GM23248 (cell line): ENCODE measurements around the gene PKD1. TPM values are rescaled to one million over a fixed set of nuclear protein-coding genes. Genes with fewer than 3 reads are reported as not detected.

Source experiments
- DNase-seq: peaks from one replicate; pipeline ENCODE4 v3.0.0-alpha.2; 2015
- H2AFZ ChIP-seq: fragments of 200-600 bp; sonication (generic); 2 replicates; pipeline ENCODE4 v1.6.1; 2016; ENCODE audit warnings: antibody characterized with exemption
- H3F3A ChIP-seq: fragments of 200-600 bp; sonication (generic); 2 replicates; pipeline ENCODE4 v1.6.1; 2016; ENCODE audit warnings: mild to moderate bottlenecking, antibody characterized with exemption, mixed run types; ENCODE audit not compliant: insufficient read depth
- H3K27ac ChIP-seq: fragments of 200-600 bp; sonication (generic); 2 replicates; pipeline ENCODE4 v1.5.1; 2016; ENCODE audit warnings: mild to moderate bottlenecking
- H3K27me3 ChIP-seq: fragments of 200-600 bp; sonication (generic); replicated peaks from 2 replicates; pipeline ENCODE4 v1.6.1; 2016; ENCODE audit warnings: mild to moderate bottlenecking; ENCODE audit not compliant: insufficient read depth
- H3K36me3 ChIP-seq: fragments of 200-600 bp; sonication (generic); 2 replicates; pipeline ENCODE4 v1.6.1; 2016; ENCODE audit warnings: low read depth, mild to moderate bottlenecking
- H3K4me1 ChIP-seq: fragments of 200-600 bp; sonication (generic); 2 replicates; pipeline ENCODE4 v1.6.1; 2016; ENCODE audit warnings: mild to moderate bottlenecking; ENCODE audit not compliant: insufficient read depth
- H3K4me2 ChIP-seq: fragments of 200-600 bp; sonication (generic); one replicate; pipeline ENCODE4 v1.6.1; 2016; ENCODE audit warnings: mild to moderate bottlenecking; ENCODE audit not compliant: unreplicated experiment
- H3K4me3 ChIP-seq: fragments of 200-600 bp; sonication (generic); 2 replicates; pipeline ENCODE4 v1.5.1; 2016; ENCODE audit warnings: mild to moderate bottlenecking
- H3K79me2 ChIP-seq: fragments of 200-600 bp; sonication (generic); 2 replicates; pipeline ENCODE4 v1.6.1; 2016; ENCODE audit warnings: mild to moderate bottlenecking; ENCODE audit not compliant: insufficient read depth
- H3K9ac ChIP-seq: fragments of 200-600 bp; sonication (generic); 2 replicates; pipeline ENCODE4 v1.6.1; 2016; ENCODE audit warnings: mild to moderate bottlenecking
- H3K9me2 ChIP-seq: fragments of 200-600 bp; sonication (generic); 2 replicates; pipeline ENCODE4 v1.6.1; 2016; ENCODE audit warnings: mixed run types, mild to moderate bottlenecking, moderate library complexity; ENCODE audit not compliant: insufficient read depth
- H3K9me3 ChIP-seq: fragments of 200-600 bp; sonication (generic); one replicate; pipeline ENCODE4 v1.6.1; 2017; ENCODE audit warnings: low read depth
- H4K20me1 ChIP-seq: fragments of 200-600 bp; sonication (generic); 2 replicates; pipeline ENCODE4 v1.6.0; 2016; ENCODE audit not compliant: insufficient read depth
- EZH2 ChIP-seq: fragments of 200-600 bp; sonication (generic); IDR thresholded peaks from 2 replicates; pipeline ENCODE4 v1.6.1; 2018; ENCODE audit warnings: antibody characterized with exemption, mild to moderate bottlenecking; ENCODE audit not compliant: insufficient read depth, poor library complexity, severe bottlenecking
- EZH2phosphoT487 ChIP-seq: fragments of 200-600 bp; sonication (generic); IDR thresholded peaks from 2 replicates; pipeline ENCODE4 v1.6.1; 2018; ENCODE audit warnings: antibody characterized with exemption, moderate library complexity, mild to moderate bottlenecking, low read depth; ENCODE audit not compliant: insufficient read depth
- WGBS, 2 experiments: methylation state at CpG; one replicate each; pipeline ENCODE4 v1.1.6; 2015 to 2017; ENCODE audit warnings: low lambda C conversion rate in 2 of 2, low coverage in 1 of 2; ENCODE audit errors: missing lambda C conversion rate in 2 of 2; 5-methylcytosine and 5-hydroxymethylcytosine counted together
- in situ Hi-C: fragments of 300-500 bp; cut with MboI; formaldehyde crosslinking; loops from 2 replicates; pipeline ENCODE4 v1.15.0; 2020
- polyA plus RNA-seq: library from polyadenylated mRNA; unstranded; fragments of >200 nt; fragmentation: Nextera tagmentation; extraction: Ambion mirVana; gene quantifications from 2 replicates; pipeline ENCODE4 v1.2.1, GENCODE V29; 2016
- total RNA-seq: library from RNA; depleted of rRNA; stranded (reverse); fragments of >200 nt; shearing (Covaris generic); gene quantifications from 2 replicates; pipeline ENCODE4 v1.2.3, GENCODE V29; 2014

Gene PKD1
- total and polyA plus RNA-seq, 2 experiments from 2014 or later = 48.4 to 201 TPM

GRCh38 chr16:2058420-2058819 is 77.3 kb downstream of the PKD1 start:
- Histone ChIP-seq H3K9me2 (no peaks in the 10 kb centered on the region), H3K4me3 (no peak overlapping the region), H3K4me2 (no peak overlapping the region), H3K27me3 (no peaks in the 10 kb centered on the region), H3K36me3 (no peaks in the 10 kb centered on the region), H3F3A (no peaks in the 10 kb centered on the region), H3K9ac (no peak overlapping the region), H3K27ac (no peak overlapping the region), H3K9me3 (no peaks in the 10 kb centered on the region), H4K20me1 (no peaks in the 10 kb centered on the region), H2AFZ (no peak overlapping the region), H3K79me2 (no peaks in the 10 kb centered on the region), H3K4me1 (no peaks in the 10 kb centered on the region)
- TF ChIP-seq EZH2phosphoT487 = no peak
- no peak for TF ChIP-seq EZH2
- DNase-seq = no peak
- in situ Hi-C loops = no loop called here
- 99% methylated on average over 12 to 13 of the region's 13 CpGs for WGBS, 2 experiments

GRCh38 chr16:2057438-2057837 is 78.3 kb downstream of the PKD1 start:
- H3K4me2 ChIP-seq = no peak overlapping the region
- no peak overlapping the region for H2AFZ ChIP-seq
- TF ChIP-seq EZH2phosphoT487 (no peak), EZH2 (no peak)
- in situ Hi-C loops = no loop called here
- H3F3A ChIP-seq = no peaks in the 10 kb centered on the region
- no peaks in the 10 kb centered on the region for H3K9me2 ChIP-seq
- H3K9ac ChIP-seq = no peak overlapping the region
- H3K79me2 ChIP-seq = no peaks in the 10 kb centered on the region
- H3K9me3 ChIP-seq = no peaks in the 10 kb centered on the region
- H3K27me3 ChIP-seq = no peaks in the 10 kb centered on the region
- no peak for DNase-seq
- 93 to 95% methylated on average over 7 to 10 of the region's 10 CpGs for WGBS, 2 experiments
- no peaks in the 10 kb centered on the region for H4K20me1 ChIP-seq
- no peaks in the 10 kb centered on the region for H3K4me1 ChIP-seq
- no peak overlapping the region for H3K4me3 ChIP-seq
- no peaks in the 10 kb centered on the region for H3K36me3 ChIP-seq
- H3K27ac ChIP-seq = no peak overlapping the region

GRCh38 chr16:2056681-2057407 is 78.9 kb downstream of the PKD1 start:
- in situ Hi-C loops = no loop called here
- no peak overlapping the region for H3K4me2 ChIP-seq

GRCh38 chr16:2056077-2056476 is 79.6 kb downstream of the PKD1 start:
- Histone ChIP-seq H4K20me1 (no peaks in the 10 kb centered on the region), H3K79me2 (no peaks in the 10 kb centered on the region), H2AFZ (no peak overlapping the region), H3K9me3 (no peaks in the 10 kb centered on the region), H3K4me1 (no peaks in the 10 kb centered on the region), H3K36me3 (no peaks in the 10 kb centered on the region), H3K4me2 (no peak overlapping the region), H3K9ac (no peak overlapping the region), H3K4me3 (no peak overlapping the region), H3F3A (no peaks in the 10 kb centered on the region), H3K9me2 (no peaks in the 10 kb centered on the region), H3K27ac (no peak overlapping the region), H3K27me3 (no peaks in the 10 kb centered on the region)
- in situ Hi-C loops = no loop called here
- TF ChIP-seq EZH2phosphoT487 = no peak
- no peak for TF ChIP-seq EZH2
- no peak for DNase-seq
- 71 to 73% methylated on average over 12 to 14 of the region's 15 CpGs for WGBS, 2 experiments

More at GRCh38 chr16:2056681-2057407, 78.9 kb downstream of the PKD1 start:
- Histone ChIP-seq H3K79me2 (no peaks in the 10 kb centered on the region), H3K4me3 (no peak overlapping the region), H3K9ac (no peak overlapping the region), H3F3A (no peaks in the 10 kb centered on the region), H2AFZ (no peak overlapping the region), H3K9me3 (no peaks in the 10 kb centered on the region), H3K36me3 (no peaks in the 10 kb centered on the region), H3K4me1 (no peaks in the 10 kb centered on the region), H3K27ac (no peak overlapping the region), H3K9me2 (no peaks in the 10 kb centered on the region), H3K27me3 (no peaks in the 10 kb centered on the region), H4K20me1 (no peaks in the 10 kb centered on the region)
- WGBS, 2 experiments = 90 to 93% methylated on average over 18 to 19 of the region's 19 CpGs
- no peak for DNase-seq
- TF ChIP-seq EZH2 (no peak), EZH2phosphoT487 (no peak)
